ENCODE data around the gene TRAPPC5.

The TRAPPC5 gene

DNA sequence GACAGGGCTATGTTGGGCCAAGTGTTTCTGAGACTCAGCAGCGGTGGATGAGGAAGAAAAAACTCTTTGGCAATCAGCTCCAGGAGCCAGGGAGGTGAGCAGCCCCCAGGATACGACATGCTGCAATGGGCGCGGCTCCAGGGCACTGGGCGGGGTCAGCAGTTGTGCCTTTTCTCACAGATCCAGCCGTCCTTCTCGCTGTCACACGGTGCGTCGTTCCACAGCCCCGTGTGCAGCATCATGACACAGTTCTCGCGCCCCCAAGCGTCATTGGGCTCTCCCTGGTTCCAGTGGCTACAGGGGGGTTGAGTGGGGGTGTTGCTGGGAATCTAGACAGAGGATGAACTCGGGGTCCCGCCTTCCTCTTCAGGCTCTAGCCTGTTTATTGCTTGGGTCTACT lies 48.6 kb downstream of the TRAPPC5 start:
- TF ChIP-seq, protein P1, sequence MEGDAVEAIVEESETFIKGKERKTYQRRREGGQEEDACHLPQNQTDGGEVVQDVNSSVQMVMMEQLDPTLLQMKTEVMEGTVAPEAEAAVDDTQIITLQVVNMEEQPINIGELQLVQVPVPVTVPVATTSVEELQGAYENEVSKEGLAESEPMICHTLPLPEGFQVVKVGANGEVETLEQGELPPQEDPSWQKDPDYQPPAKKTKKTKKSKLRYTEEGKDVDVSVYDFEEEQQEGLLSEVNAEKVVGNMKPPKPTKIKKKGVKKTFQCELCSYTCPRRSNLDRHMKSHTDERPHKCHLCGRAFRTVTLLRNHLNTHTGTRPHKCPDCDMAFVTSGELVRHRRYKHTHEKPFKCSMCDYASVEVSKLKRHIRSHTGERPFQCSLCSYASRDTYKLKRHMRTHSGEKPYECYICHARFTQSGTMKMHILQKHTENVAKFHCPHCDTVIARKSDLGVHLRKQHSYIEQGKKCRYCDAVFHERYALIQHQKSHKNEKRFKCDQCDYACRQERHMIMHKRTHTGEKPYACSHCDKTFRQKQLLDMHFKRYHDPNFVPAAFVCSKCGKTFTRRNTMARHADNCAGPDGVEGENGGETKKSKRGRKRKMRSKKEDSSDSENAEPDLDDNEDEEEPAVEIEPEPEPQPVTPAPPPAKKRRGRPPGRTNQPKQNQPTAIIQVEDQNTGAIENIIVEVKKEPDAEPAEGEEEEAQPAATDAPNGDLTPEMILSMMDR (IDR thresholded peaks at IDR 0.05; ENCODE audit: low read depth, low read length): no peak
- Histone ChIP-seq H3K36me3 (no peaks in the 10 kb centered on the region), H3K27me3 (peaks cover 68% of the 10 kb centered on the region), H3K4me1 (no peaks in the 10 kb centered on the region), H3K9me3 (no peaks in the 10 kb centered on the region), H3K4me3 (ENCODE audit: low read depth, low read length) (no peak overlapping the region)
- no peak for DNase-seq

DNA sequence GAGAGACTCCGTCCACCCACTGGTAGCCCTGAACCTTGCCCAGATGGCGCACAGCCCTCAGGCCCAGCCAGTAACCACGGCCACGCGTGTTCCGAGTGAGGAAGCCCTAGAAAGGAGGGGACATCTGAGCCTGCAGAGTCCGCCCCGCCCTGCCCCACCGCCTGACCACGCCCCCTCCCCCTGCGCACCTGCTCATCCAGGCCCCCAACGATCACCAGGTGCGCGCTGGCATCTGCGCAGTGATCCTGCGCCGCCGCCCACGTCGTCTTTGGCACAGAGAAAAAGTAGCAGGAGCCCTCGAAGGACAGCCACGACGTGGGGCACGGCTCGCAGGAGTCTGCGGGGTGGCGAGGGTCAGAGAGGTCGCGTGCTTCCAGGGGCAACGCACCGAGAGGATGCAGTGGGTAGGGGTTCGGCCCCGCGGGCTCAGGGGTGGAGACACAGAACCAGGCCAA lies 49.2 kb downstream of the TRAPPC5 start:
- Histone ChIP-seq H3K4me3 (ENCODE audit: low read depth, low read length) (no peak overlapping the region), H3K36me3 (no peaks in the 10 kb centered on the region), H3K4me1 (no peaks in the 10 kb centered on the region), H3K27me3 (peaks cover 71% of the 10 kb centered on the region), H3K9me3 (no peaks in the 10 kb centered on the region)
- no peak for DNase-seq
- TF ChIP-seq, protein P1 (IDR thresholded peaks at IDR 0.05; ENCODE audit: low read depth, low read length): no peak

- Histone ChIP-seq H3K9me3 (no peaks in the 10 kb centered on the region), H3K4me3 (ENCODE audit: low read depth, low read length) (no peak overlapping the region), H3K27me3 (peaks cover 64% of the 10 kb centered on the region), H3K36me3 (no peaks in the 10 kb centered on the region), H3K4me1 (no peaks in the 10 kb centered on the region)
- TF ChIP-seq, protein P1 (IDR thresholded peaks at IDR 0.05; ENCODE audit: low read depth, low read length): no peak
- DNase-seq: no peak
Observed at GRCh38 chr19:7730286-7731217, 49.9 kb downstream of the TRAPPC5 start.

- no peak for DNase-seq
- Histone ChIP-seq H3K4me3 (ENCODE audit: low read depth, low read length) (no peak overlapping the region), H3K36me3 (no peaks in the 10 kb centered on the region), H3K9me3 (no peaks in the 10 kb centered on the region), H3K4me1 (no peaks in the 10 kb centered on the region), H3K27me3 (peaks cover 59% of the 10 kb centered on the region)
- TF ChIP-seq, protein P1 (IDR thresholded peaks at IDR 0.05; ENCODE audit: low read depth, low read length): no peak
Observed at GRCh38 chr19:7731218-7731595, 50.6 kb downstream of the TRAPPC5 start.

- Histone ChIP-seq H3K36me3 (no peaks in the 10 kb centered on the region), H3K27me3 (peaks cover 59% of the 10 kb centered on the region), H3K4me1 (no peaks in the 10 kb centered on the region), H3K9me3 (no peaks in the 10 kb centered on the region), H3K4me3 (ENCODE audit: low read depth, low read length) (no peak overlapping the region)
- TF ChIP-seq, protein P1 (IDR thresholded peaks at IDR 0.05; ENCODE audit: low read depth, low read length): no peak
- DNase-seq: no peak
Observed at GRCh38 chr19:7731615-7732014, 51.0 kb downstream of the TRAPPC5 start.

DNA sequence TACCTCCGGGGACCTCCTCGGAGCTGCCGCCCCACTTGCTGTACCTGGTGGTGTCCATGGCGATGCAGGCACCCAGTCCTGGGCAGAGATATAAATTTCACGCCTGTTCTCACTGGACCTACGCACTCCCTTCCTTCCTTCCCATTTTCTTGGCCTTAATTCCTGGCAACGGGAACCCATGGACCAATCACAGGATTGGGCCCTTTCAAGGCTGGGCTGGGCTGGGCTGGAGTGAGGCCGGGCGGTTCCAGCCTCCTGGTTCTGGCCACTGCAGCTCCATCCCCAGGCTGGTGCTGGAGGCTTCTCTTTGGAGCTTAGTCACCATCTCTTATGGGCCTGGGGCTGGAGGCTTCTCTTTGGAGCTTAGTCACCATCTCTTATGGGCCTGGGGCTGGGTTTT lies 51.4 kb downstream of the TRAPPC5 start, which contains the start of gene CLEC4G:
Gene CLEC4G (minus strand): TSS at position 66 of the 400 bp plus-strand sequence. CDS start 8 bp downstream, at position 58.
- H3K27me3 ChIP-seq: peaks cover 59% of the 10 kb centered on the region
- TF ChIP-seq, protein P1 (IDR thresholded peaks at IDR 0.05; ENCODE audit: low read depth, low read length): no peak
- no peak within 1 kb of the TSS for H3K4me3 ChIP-seq (ENCODE audit: low read depth, low read length)
- no peaks in the 10 kb centered on the region for H3K9me3 ChIP-seq
- DNase-seq: no peak
- no peaks in the 10 kb centered on the region for H3K36me3 ChIP-seq
- H3K4me1 ChIP-seq: no peaks in the 10 kb centered on the region
